ENCODE measurements around the gene ADAM12. TPM values are rescaled to one million over a fixed set of nuclear protein-coding genes. Genes with fewer than 3 reads are reported as not detected.
A peak's percentile ranks its signal among the peaks of the same experiment; 100 is the strongest.

ADAM12 gene
- total and polyA plus RNA-seq, 2 experiments from 2014 or later: 0.13 to 0.87 TPM

DNA sequence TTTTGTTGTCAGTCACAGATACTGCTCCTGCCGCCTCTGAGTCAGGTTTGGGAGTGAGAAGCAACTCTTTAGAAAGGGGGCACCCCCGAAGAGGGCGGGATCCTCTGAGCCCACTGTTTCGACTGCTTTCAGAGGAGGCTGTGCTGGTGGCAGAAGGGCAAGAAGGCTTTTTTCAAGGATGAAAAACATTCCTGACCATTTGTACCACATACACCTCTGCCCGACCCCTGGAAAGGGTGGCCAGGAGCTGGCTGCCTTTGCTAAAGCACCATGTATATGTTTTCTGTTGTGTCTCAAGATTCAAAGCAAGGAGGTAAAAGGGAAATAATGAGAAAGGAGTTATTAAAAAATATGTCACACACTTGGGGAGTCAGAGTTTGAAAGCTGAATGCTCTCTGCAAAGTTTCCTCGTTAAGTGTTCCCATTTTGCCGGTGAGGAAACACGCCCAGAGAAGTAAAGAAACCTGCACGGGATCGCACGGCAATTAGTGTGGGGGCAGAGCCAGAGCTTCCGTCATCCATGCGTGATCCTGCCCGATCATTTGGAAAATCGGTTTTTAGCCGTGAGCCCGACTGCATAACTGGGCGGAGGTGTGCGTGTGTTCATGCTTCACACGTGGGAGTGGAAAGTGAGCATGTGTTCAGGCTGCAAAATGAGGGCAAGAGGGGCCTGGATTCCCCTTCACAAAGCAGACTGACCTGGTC, 163.2 kb downstream of the ADAM12 start:
- H2AFZ ChIP-seq: 0 out of 2 replicates have a peak overlapping the region, but pooled peaks have one; percentile 38
- H3K27ac ChIP-seq (ENCODE audit: low read depth): no peak overlapping the region

More for the DNA sequence above, 163.2 kb downstream of the ADAM12 start:
- Histone ChIP-seq H3K4me1 (ENCODE audit: insufficient read depth) (no peaks in the 10 kb centered on the region), H4K20me1 (replicated peaks; ENCODE audit: insufficient read depth) (no peaks in the 10 kb centered on the region), H3K79me2 (replicated peaks; ENCODE audit: insufficient read depth) (no peaks in the 10 kb centered on the region), H3K27me3 (ENCODE audit: insufficient read depth) (no peaks in the 10 kb centered on the region), H3K4me2 (no peak overlapping the region), H3K36me3 (ENCODE audit: insufficient read depth) (no peaks in the 10 kb centered on the region), H3K9me2 (ENCODE audit: insufficient read depth) (peaks cover 8% of the 10 kb centered on the region; the same call in 1 of the 2 replicates), H3K4me3 (no peak overlapping the region), H3F3A (replicated peaks; ENCODE audit: low read depth) (no peaks in the 10 kb centered on the region)
- peaks cover 16% of the 10 kb centered on the region; the same call in 2 of the 3 replicates for H3K4me1 Mint-ChIP-seq
- no peaks in the 10 kb centered on the region for H3K27me3 Mint-ChIP-seq (ENCODE audit: insufficient read depth, low read depth, poor library complexity)
- H3K27ac Mint-ChIP-seq: no peak overlapping the region
- H3K36me3 Mint-ChIP-seq (ENCODE audit: low read depth): no peaks in the 10 kb centered on the region
- ATAC-seq: no peak; the same call in 2 of the 3 replicates
- H3K9me3 Mint-ChIP-seq: no peaks in the 10 kb centered on the region
- no peak overlapping the region for H3K4me3 Mint-ChIP-seq
- no peak for DNase-seq (ENCODE audit: low spot score)
- TF ChIP-seq ZNF331 (CRISPR knock-in tag; IDR thresholded peaks at IDR 0.05; ENCODE audit: low read depth): no peak
- no peak for TF ChIP-seq STAT1 (IDR thresholded peaks at IDR 0.05; ENCODE audit: unreplicated experiment)
- TF ChIP-seq CTCF (conservative IDR thresholded peaks at IDR 0.05; ENCODE audit: low read depth in 2 of 2): no peak
- TF ChIP-seq, protein P1, sequence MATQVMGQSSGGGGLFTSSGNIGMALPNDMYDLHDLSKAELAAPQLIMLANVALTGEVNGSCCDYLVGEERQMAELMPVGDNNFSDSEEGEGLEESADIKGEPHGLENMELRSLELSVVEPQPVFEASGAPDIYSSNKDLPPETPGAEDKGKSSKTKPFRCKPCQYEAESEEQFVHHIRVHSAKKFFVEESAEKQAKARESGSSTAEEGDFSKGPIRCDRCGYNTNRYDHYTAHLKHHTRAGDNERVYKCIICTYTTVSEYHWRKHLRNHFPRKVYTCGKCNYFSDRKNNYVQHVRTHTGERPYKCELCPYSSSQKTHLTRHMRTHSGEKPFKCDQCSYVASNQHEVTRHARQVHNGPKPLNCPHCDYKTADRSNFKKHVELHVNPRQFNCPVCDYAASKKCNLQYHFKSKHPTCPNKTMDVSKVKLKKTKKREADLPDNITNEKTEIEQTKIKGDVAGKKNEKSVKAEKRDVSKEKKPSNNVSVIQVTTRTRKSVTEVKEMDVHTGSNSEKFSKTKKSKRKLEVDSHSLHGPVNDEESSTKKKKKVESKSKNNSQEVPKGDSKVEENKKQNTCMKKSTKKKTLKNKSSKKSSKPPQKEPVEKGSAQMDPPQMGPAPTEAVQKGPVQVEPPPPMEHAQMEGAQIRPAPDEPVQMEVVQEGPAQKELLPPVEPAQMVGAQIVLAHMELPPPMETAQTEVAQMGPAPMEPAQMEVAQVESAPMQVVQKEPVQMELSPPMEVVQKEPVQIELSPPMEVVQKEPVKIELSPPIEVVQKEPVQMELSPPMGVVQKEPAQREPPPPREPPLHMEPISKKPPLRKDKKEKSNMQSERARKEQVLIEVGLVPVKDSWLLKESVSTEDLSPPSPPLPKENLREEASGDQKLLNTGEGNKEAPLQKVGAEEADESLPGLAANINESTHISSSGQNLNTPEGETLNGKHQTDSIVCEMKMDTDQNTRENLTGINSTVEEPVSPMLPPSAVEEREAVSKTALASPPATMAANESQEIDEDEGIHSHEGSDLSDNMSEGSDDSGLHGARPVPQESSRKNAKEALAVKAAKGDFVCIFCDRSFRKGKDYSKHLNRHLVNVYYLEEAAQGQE (IDR thresholded peaks at IDR 0.05; ENCODE audit: unreplicated experiment): no peak
- no peak for TF ChIP-seq CREB1 (CRISPR knock-in tag; IDR thresholded peaks at IDR 0.05; ENCODE audit: low read depth)
- TF ChIP-seq, protein P2, sequence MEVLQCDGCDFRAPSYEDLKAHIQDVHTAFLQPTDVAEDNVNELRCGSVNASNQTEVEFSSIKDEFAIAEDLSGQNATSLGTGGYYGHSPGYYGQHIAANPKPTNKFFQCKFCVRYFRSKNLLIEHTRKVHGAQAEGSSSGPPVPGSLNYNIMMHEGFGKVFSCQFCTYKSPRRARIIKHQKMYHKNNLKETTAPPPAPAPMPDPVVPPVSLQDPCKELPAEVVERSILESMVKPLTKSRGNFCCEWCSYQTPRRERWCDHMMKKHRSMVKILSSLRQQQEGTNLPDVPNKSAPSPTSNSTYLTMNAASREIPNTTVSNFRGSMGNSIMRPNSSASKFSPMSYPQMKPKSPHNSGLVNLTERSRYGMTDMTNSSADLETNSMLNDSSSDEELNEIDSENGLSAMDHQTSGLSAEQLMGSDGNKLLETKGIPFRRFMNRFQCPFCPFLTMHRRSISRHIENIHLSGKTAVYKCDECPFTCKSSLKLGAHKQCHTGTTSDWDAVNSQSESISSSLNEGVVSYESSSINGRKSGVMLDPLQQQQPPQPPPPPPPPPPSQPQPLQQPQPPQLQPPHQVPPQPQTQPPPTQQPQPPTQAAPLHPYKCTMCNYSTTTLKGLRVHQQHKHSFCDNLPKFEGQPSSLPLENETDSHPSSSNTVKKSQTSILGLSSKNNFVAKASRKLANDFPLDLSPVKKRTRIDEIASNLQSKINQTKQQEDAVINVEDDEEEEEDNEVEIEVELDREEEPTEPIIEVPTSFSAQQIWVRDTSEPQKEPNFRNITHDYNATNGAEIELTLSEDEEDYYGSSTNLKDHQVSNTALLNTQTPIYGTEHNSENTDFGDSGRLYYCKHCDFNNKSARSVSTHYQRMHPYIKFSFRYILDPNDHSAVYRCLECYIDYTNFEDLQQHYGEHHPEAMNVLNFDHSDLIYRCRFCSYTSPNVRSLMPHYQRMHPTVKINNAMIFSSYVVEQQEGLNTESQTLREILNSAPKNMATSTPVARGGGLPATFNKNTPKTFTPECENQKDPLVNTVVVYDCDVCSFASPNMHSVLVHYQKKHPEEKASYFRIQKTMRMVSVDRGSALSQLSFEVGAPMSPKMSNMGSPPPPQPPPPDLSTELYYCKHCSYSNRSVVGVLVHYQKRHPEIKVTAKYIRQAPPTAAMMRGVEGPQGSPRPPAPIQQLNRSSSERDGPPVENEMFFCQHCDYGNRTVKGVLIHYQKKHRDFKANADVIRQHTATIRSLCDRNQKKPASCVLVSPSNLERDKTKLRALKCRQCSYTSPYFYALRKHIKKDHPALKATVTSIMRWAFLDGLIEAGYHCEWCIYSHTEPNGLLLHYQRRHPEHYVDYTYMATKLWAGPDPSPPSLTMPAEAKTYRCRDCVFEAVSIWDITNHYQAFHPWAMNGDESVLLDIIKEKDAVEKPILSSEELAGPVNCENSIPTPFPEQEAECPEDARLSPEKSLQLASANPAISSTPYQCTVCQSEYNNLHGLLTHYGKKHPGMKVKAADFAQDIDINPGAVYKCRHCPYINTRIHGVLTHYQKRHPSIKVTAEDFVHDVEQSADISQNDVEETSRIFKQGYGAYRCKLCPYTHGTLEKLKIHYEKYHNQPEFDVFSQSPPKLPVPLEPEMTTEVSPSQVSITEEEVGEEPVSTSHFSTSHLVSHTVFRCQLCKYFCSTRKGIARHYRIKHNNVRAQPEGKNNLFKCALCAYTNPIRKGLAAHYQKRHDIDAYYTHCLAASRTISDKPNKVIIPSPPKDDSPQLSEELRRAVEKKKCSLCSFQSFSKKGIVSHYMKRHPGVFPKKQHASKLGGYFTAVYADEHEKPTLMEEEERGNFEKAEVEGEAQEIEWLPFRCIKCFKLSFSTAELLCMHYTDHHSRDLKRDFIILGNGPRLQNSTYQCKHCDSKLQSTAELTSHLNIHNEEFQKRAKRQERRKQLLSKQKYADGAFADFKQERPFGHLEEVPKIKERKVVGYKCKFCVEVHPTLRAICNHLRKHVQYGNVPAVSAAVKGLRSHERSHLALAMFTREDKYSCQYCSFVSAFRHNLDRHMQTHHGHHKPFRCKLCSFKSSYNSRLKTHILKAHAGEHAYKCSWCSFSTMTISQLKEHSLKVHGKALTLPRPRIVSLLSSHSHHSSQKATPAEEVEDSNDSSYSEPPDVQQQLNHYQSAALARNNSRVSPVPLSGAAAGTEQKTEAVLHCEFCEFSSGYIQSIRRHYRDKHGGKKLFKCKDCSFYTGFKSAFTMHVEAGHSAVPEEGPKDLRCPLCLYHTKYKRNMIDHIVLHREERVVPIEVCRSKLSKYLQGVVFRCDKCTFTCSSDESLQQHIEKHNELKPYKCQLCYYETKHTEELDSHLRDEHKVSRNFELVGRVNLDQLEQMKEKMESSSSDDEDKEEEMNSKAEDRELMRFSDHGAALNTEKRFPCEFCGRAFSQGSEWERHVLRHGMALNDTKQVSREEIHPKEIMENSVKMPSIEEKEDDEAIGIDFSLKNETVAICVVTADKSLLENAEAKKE (CRISPR knock-in tag; IDR thresholded peaks at IDR 0.05): no peak
- TF ChIP-seq ZNF114 (CRISPR knock-in tag; IDR thresholded peaks at IDR 0.05): no peak
- no peak for TF ChIP-seq EZH2 (IDR thresholded peaks at IDR 0.05; ENCODE audit: low read depth, unreplicated experiment)
- TF ChIP-seq JUNB (IDR thresholded peaks at IDR 0.05; ENCODE audit: unreplicated experiment): no peak
- TF ChIP-seq, protein P3, sequence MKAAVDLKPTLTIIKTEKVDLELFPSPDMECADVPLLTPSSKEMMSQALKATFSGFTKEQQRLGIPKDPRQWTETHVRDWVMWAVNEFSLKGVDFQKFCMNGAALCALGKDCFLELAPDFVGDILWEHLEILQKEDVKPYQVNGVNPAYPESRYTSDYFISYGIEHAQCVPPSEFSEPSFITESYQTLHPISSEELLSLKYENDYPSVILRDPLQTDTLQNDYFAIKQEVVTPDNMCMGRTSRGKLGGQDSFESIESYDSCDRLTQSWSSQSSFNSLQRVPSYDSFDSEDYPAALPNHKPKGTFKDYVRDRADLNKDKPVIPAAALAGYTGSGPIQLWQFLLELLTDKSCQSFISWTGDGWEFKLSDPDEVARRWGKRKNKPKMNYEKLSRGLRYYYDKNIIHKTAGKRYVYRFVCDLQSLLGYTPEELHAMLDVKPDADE (IDR thresholded peaks at IDR 0.05): no peak
- no peak for TF ChIP-seq EZH2phosphoT487 (IDR thresholded peaks at IDR 0.05; ENCODE audit: unreplicated experiment)
- no peak for TF ChIP-seq POLR2AphosphoS5 (IDR thresholded peaks at IDR 0.05; ENCODE audit: low read depth)
- TF ChIP-seq NANOG (IDR thresholded peaks at IDR 0.05; ENCODE audit: borderline replicate concordance): no peak
